ENCODE measurements around the gene GATC.

Gene GATC

DNA sequence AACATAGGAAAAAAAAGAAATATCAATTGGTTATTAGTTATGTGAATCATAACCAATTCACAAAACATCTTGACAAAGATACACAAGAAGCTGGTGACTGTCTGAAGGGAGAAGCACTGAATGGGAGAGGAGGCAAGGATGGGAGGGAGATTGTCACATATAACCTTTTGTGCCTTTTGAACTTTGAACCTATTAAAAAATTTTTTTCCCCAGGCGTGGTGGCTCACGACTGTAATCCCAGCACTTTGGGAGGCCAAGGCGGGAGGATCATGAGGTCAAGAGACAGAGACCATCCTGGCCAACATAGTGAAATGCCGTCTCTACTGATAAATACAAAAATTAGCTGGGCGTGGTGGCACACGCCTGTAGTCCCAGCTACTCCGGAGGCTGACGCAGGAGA, 62.3 kb downstream of the GATC start:
- DNase-seq = no peak
- TF ChIP-seq, protein P1, sequence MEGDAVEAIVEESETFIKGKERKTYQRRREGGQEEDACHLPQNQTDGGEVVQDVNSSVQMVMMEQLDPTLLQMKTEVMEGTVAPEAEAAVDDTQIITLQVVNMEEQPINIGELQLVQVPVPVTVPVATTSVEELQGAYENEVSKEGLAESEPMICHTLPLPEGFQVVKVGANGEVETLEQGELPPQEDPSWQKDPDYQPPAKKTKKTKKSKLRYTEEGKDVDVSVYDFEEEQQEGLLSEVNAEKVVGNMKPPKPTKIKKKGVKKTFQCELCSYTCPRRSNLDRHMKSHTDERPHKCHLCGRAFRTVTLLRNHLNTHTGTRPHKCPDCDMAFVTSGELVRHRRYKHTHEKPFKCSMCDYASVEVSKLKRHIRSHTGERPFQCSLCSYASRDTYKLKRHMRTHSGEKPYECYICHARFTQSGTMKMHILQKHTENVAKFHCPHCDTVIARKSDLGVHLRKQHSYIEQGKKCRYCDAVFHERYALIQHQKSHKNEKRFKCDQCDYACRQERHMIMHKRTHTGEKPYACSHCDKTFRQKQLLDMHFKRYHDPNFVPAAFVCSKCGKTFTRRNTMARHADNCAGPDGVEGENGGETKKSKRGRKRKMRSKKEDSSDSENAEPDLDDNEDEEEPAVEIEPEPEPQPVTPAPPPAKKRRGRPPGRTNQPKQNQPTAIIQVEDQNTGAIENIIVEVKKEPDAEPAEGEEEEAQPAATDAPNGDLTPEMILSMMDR (IDR thresholded peaks at IDR 0.05; ENCODE audit: low read depth, low read length) = no peak
- peaks cover 15% of the 10 kb centered on the region for H3K36me3 ChIP-seq

More for the DNA sequence above, 62.3 kb downstream of the GATC start:
- no peaks in the 10 kb centered on the region for H3K9me3 ChIP-seq
- no peaks in the 10 kb centered on the region for H3K27me3 ChIP-seq
- H3K4me1 ChIP-seq = no peaks in the 10 kb centered on the region
- no peak overlapping the region for H3K4me3 ChIP-seq (ENCODE audit: low read depth, low read length)
